MM.1S (cell line): ENCODE results near the gene UCP2.

Source experiments
- DNase-seq: peaks from one replicate; pipeline ENCODE4 v3.0.0-alpha.2; 2015
- H2AFZ ChIP-seq: fragments of 300-600 bp; sonication (generic); 2 replicates; pipeline ENCODE4 v1.6.0; 2016; ENCODE audit warnings: antibody characterized with exemption, low read length
- H3F3A ChIP-seq: fragments of 300-600 bp; sonication (generic); 2 replicates; pipeline ENCODE4 v1.6.1; 2016; ENCODE audit warnings: mild to moderate bottlenecking, antibody characterized with exemption, low read length, moderate library complexity, mixed read lengths; ENCODE audit not compliant: insufficient read depth
- H3K27ac ChIP-seq: fragments of 300-600 bp; sonication (generic); 2 replicates; pipeline ENCODE4 v1.5.1; 2016; ENCODE audit warnings: mild to moderate bottlenecking, low read length
- H3K27me3 ChIP-seq: fragments of 300-600 bp; sonication (generic); replicated peaks from 2 replicates; pipeline ENCODE4 v1.6.0; 2016; ENCODE audit warnings: low read length; ENCODE audit not compliant: insufficient read depth
- H3K36me3 ChIP-seq: fragments of 300-600 bp; sonication (generic); replicated peaks from 2 replicates; pipeline ENCODE4 v1.6.1; 2016; ENCODE audit warnings: mild to moderate bottlenecking, low read length, mixed read lengths; ENCODE audit not compliant: insufficient read depth
- H3K4me1 ChIP-seq: fragments of 300-600 bp; sonication (generic); 2 replicates; pipeline ENCODE4 v1.6.1; 2016; ENCODE audit warnings: low read length, mixed read lengths
- H3K4me2 ChIP-seq: fragments of 300-600 bp; sonication (generic); 2 replicates; pipeline ENCODE4 v1.6.0; 2016; ENCODE audit warnings: low read depth, low read length
- H3K4me3 ChIP-seq: fragments of 300-600 bp; sonication (generic); 2 replicates; pipeline ENCODE4 v1.5.1; 2016; ENCODE audit warnings: low read length, mixed read lengths
- H3K79me2 ChIP-seq: fragments of 300-600 bp; sonication (generic); 2 replicates; pipeline ENCODE4 v1.6.1; 2016; ENCODE audit warnings: mixed run types, low read length, mixed read lengths
- H3K9ac ChIP-seq: fragments of 300-600 bp; sonication (generic); 2 replicates; pipeline ENCODE4 v1.6.1; 2016; ENCODE audit warnings: low read length, mixed read lengths
- H3K9me2 ChIP-seq: fragments of 300-600 bp; sonication (generic); replicated peaks from 2 replicates; pipeline ENCODE4 v1.6.1; 2016; ENCODE audit warnings: mild to moderate bottlenecking, low read length, mixed read lengths; ENCODE audit not compliant: insufficient read depth
- H3K9me3 ChIP-seq: fragments of 300-600 bp; sonication (generic); replicated peaks from 2 replicates; pipeline ENCODE4 v1.6.1; 2016; ENCODE audit warnings: mild to moderate bottlenecking, low read length, mixed read lengths; ENCODE audit not compliant: insufficient read depth
- H4K20me1 ChIP-seq: fragments of 300-600 bp; sonication (generic); 2 replicates; pipeline ENCODE4 v1.6.1; 2016; ENCODE audit warnings: mild to moderate bottlenecking, low read length, moderate library complexity, mixed read lengths; ENCODE audit not compliant: insufficient read depth
- CTCF ChIP-seq: fragments of 300-600 bp; sonication (generic); IDR thresholded peaks from 2 replicates; pipeline ENCODE4 v1.5.1; 2016; ENCODE audit warnings: antibody characterized with exemption, low read length, mixed read lengths
- EZH2 ChIP-seq: fragments of 300-600 bp; sonication (generic); optimal IDR thresholded peaks from 2 replicates; pipeline ENCODE3; 2017; ENCODE audit warnings: low read depth, mild to moderate bottlenecking, antibody characterized with exemption, low read length, mixed read lengths
- EZH2phosphoT487 ChIP-seq: fragments of 300-600 bp; sonication (generic); IDR thresholded peaks from 2 replicates; pipeline ENCODE4 v1.6.1; 2018; ENCODE audit warnings: antibody characterized with exemption, low read length

Gene UCP2

GRCh38 chr11:73982990-73983740, 522 bp upstream of the UCP2 start:
- no peak for TF ChIP-seq EZH2phosphoT487
- DNase-seq, result peak; percentile 95

GRCh38 chr11:73981051-73981805, 1.4 kb downstream of the UCP2 start:
- Histone ChIP-seq H3F3A (peaks cover 35% of the 10 kb centered on the region), H3K4me3 (peak overlapping the region; percentile 96), H4K20me1 (no peaks in the 10 kb centered on the region), H3K4me1 (peaks cover 27% of the 10 kb centered on the region), H3K9me2 (no peaks in the 10 kb centered on the region), H3K79me2 (peaks cover 44% of the 10 kb centered on the region), H3K36me3 (peaks cover 6% of the 10 kb centered on the region), H3K27me3 (no peaks in the 10 kb centered on the region), H3K9ac (peak overlapping the region; percentile 95), H3K9me3 (no peaks in the 10 kb centered on the region), H3K27ac (peak overlapping the region; percentile 90), H3K4me2 (peak overlapping the region; percentile 94), H2AFZ (no peak overlapping the region)
- TF ChIP-seq EZH2, result no peak
- TF ChIP-seq CTCF, result no peak
- no peak for TF ChIP-seq EZH2phosphoT487
- peak; percentile 31 for DNase-seq

More at GRCh38 chr11:73982990-73983740, 522 bp upstream of the UCP2 start:
- peak overlapping the region; percentile 94 for H3K4me2 ChIP-seq
- peak overlapping the region; percentile 95 for H3K9ac ChIP-seq
- peak overlapping the region; percentile 99 for H2AFZ ChIP-seq
- peaks cover 27% of the 10 kb centered on the region for H3K4me1 ChIP-seq
- peak overlapping the region; percentile 96 for H3K4me3 ChIP-seq
- no peaks in the 10 kb centered on the region for H3K36me3 ChIP-seq
- peaks cover 35% of the 10 kb centered on the region for H3F3A ChIP-seq
- peak overlapping the region; percentile 90 for H3K27ac ChIP-seq
- H4K20me1 ChIP-seq, result no peaks in the 10 kb centered on the region
- peaks cover 34% of the 10 kb centered on the region for H3K79me2 ChIP-seq
- no peaks in the 10 kb centered on the region for H3K9me2 ChIP-seq
- no peaks in the 10 kb centered on the region for H3K9me3 ChIP-seq
- no peaks in the 10 kb centered on the region for H3K27me3 ChIP-seq

GRCh38 chr11:73980001-73980961, 2.4 kb downstream of the UCP2 start:
- H3K9ac ChIP-seq, result peak overlapping the region; percentile 95
- H3K79me2 ChIP-seq, result peaks cover 44% of the 10 kb centered on the region
- peaks cover 29% of the 10 kb centered on the region for H3K4me1 ChIP-seq
- H3K9me2 ChIP-seq, result no peaks in the 10 kb centered on the region
- H3K27ac ChIP-seq, result peak overlapping the region; percentile 90
- H3K4me2 ChIP-seq, result peak overlapping the region; percentile 94
- peaks cover 36% of the 10 kb centered on the region for H3F3A ChIP-seq
- peak overlapping the region; percentile 96 for H3K4me3 ChIP-seq
- H3K27me3 ChIP-seq, result no peaks in the 10 kb centered on the region
- no peak overlapping the region for H2AFZ ChIP-seq
- H4K20me1 ChIP-seq, result no peaks in the 10 kb centered on the region
- TF ChIP-seq CTCF, result no peak
- no peak for TF ChIP-seq EZH2
- TF ChIP-seq EZH2phosphoT487, result no peak
- H3K9me3 ChIP-seq, result no peaks in the 10 kb centered on the region
- peak; percentile 86 for DNase-seq
- H3K36me3 ChIP-seq, result peaks cover 6% of the 10 kb centered on the region
